NAMALWA (cell line): ENCODE measurements around the gene ATG9A.

Experiments
- DNase-seq: peaks from one replicate; pipeline ENCODE4 v3.0.0-alpha.2; 2015; ENCODE audit warnings: low spot score

The ATG9A gene

DNA sequence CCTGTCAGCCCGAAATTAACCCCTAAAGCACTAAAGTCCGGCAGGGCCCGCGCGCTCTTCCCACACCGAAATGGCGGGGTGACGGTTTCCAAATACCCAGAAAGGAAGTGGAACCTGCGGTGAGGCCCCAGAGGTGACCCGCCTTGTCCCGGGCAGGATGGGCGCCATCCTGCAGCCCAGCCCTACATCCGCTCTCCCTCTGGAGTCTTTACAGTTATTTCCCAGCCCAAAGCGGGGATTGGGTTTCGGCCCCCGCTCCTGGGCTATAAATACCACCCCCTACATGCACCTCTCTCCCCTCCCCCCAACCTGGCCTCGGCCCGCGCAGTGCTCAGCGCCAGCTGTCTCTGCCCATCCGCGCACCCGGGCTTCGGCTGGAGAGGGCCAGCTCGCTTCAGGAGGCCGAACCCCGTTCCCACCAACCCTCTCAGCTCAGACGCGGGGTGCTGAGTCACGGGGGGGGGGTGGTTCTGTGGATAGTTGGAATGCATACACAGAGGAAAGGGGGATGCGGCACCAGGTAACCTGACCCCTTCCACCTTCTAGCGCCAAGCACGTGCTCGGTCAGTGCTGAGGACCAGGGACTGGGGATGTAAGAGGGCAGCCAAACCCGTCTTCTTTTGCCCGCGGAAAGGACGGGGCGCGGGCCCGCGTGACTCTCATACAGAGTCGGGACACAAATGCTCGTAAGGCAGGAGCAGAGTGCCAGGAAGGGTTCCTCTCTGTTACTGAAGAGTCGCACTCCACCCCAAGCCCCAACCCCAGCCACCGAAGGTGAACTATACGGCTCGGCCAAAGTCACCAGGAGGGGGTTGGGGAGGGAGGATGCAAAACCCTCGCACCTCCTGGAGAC is 23.7 kb upstream of the ATG9A start, which contains the start of gene TUBA4B:
Gene TUBA4B (plus strand): TSS at position 344 of the 853 bp plus-strand sequence. CDS start 165 bp downstream, at position 509.
- DNase-seq, result peak; percentile 52

DNA sequence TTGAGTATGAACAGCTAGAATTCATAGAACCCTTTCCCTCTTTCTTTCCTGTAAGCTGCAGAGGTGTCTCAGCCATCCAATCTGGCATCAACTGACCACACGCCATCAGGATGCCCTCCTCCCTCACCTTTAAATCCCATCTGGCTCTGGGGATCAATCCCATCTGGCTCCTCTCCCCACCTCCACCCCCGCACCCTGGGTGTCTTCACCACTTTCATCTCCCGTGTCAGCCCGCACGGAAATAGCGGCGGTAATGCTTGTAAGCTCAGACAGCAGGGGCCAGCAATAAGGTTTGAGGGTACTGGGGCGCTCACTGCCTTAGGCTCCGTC is 23.1 kb upstream of the ATG9A start:
- DNase-seq, result no peak

DNA sequence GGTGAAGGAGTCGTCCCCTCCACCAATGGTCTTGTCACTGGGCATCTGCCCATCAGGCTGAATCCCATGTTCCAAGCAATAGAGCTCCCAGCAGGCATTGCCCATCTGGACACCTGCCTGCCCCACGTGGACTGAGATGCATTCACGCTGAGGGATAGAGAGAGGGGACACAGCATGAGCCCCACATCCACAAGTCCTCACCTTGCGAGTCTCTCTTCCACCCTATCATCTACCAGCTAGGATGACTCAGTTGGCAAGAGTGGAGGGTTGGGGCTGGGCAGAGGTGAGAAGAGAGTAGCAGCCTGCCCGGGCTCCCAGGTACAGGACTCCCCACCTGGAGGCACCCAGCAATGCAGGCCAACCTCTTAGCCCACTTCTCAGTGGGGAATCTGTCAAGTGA is 22.6 kb upstream of the ATG9A start:
- peak; percentile 19 for DNase-seq

DNA sequence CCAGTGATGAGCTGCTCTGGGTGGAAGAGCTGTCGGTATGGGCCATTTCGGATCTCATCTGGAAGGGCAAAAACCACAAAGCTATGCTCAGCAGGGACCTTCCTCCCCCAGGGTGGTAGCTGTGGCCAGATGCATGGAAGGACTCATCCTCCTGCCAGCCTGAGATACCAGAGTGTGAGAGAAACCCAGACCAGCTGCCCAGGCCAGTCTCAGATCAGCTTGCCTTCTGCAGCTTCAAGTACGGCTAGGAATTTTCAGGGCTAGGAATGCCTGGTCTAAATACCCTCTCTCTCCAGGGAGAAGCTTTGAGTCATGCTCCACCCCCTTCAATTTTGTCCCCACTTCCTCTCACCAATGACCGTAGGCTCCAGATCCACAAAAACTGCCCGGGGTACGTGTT is 22.2 kb upstream of the ATG9A start:
- DNase-seq, result no peak

DNA sequence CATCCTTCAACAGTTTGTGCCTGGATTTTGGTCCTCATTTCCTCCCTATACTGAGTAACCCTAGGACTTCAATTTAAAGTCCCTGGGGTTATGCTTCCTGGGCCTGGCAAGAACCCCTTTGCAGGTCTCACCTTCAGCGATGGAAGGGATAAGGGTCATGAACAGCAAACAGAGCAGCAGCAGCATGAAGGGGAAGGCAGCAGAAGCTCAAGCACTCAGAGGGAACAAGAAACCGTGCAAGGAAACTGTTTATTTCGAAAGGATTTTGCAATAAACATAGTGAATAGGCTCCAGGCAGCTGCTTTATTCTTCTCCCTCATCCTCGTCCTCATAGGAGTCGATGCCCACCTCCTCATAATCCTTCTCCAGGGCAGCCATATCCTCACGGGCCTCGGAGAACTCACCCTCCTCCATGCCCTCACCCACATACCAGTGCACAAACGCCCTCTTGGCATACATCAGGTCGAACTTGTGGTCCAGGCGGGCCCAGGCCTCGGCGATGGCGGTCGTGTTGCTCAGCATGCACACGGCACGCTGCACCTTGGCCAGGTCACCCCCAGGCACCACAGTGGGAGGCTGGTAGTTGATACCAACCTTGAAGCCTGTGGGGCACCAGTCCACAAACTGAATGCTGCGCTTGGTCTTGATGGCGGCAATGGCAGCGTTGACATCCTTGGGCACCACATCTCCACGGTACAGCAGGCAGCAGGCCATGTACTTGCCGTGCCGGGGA is 20.8 kb upstream of the ATG9A start:
- DNase-seq, result peak; percentile 38

DNA sequence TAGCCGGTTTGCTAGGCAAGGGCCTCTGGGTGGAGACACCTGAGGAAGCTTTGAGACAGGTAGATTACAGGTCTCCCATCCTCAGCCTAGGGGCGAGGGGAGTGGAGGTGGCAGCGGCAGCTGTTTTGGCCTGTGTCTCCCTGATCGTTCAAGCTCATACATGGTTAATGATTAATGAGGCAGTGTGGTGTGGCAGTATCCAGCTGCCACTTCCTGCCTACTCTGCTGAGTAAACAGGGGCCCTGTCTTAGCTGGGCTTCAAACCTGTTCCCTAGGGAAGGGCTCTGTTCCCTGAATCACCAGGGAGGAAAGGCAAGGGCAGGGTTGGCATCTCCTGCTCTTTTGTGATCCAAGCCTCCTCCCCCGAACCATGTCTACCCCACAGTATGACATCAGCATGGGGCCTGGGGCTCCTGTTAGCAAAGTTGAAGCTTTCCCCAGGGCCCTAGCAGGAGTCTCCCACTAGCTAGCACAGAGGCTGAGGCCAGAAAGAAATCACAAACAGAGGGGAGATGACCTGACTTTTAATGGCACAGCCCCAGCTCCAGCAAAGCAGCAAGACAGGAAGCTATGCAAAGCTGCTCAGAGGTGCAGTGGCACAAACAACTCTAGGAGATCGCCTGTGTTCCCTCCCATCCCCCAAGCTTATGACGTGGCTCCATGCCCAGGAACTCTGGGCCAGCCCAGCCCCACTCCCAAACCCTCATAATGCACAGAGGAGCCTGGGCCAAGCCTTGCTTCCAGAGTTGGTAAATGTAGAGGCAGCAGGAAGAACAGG is 20.0 kb upstream of the ATG9A start:
- DNase-seq, result peak; percentile 81

DNA sequence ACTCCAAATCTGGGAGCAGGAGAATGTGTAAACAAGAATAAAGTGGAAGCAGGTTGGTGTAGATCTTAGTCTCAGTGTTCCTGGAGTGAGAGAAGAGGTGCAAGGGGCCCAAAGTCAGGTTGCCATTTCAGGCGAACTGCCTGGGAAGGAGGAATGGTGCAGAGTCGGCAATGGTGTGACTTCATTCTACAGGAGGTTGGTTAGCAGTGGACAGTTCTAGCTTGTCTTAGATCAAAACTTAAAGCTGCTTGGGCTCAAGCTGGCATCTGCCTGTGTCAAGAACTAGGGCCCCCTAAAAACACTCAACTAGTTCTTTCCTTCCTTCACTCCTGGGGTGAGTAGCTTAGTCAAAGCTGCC is 19.4 kb upstream of the ATG9A start:
- DNase-seq, result no peak

DNA sequence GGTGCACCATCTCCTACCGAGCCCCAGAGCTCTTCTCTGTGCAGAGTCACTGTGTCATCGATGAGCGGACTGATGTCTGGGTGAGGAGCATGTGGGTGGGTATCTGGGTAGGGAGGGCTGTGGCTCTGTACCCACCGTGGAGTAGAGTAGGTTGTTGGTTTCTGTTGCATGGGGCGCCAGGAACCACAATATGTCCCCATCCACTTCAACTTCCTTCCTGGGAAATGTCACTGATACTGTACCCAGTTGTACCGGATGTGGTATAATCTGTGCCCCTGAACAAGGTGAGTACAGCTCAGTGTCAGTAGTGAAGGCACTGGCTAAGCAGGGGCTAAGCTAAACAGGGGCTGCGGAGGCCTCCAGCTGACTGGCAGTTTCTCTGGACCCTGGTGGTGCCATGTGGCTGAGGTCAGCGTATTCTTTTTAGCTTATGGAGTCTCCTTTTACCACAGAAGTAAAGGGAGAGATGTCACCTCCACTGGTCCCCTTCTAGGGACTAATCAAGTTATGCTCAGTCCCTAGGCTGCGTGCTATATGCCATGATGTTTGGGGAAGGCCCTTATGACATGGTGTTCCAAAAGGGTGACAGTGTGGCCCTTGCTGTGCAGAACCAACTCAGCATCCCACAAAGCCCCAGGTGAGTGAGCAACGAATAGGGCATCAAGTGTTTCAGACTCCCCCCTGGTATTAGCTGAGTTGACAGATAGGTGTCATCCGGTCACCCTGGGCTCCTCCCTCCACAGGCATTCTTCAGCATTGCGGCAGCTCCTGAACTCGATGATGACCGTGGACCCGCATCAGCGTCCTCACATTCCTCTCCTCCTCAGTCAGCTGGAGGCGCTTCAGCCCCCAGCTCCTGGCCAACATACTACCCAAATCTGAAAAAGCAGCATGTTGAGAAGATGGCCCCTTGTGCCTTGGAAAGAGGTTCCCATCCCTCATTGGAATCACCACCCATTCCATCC is 18.5 kb upstream of the ATG9A start:
- no peak for DNase-seq

DNA sequence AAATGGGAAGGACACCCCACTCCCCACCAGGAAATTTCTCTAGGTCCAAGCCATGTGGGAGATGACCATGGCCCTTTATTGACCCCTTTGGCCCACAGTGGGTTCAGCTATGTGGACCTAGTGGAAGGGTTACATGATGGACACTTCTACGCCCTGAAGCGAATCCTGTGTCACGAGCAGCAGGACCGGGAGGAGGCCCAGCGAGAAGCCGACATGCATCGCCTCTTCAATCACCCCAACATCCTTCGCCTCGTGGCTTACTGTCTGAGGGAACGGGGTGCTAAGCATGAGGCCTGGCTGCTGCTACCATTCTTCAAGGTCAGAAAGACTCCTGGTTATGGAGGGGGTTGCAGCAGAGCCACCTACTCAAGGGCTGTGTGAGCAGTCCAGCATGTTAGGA is 17.1 kb upstream of the ATG9A start:
- DNase-seq, result no peak

DNA sequence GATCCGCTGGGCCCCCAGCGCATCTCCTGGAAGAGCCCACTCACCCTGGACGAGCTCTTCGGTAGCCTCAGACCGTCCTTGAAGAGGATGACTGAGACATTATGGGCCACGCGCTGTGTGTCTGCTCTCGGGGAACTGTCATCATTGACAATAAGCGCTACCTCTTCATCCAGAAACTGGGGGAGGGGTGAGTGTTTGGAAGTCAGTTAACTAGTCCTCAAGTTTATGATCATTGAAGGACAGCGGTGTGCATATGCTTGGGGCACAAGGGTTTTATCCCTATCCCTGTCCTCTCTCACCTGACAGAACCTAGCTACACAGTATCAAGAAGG is 16.4 kb upstream of the ATG9A start:
- DNase-seq, result no peak

DNA sequence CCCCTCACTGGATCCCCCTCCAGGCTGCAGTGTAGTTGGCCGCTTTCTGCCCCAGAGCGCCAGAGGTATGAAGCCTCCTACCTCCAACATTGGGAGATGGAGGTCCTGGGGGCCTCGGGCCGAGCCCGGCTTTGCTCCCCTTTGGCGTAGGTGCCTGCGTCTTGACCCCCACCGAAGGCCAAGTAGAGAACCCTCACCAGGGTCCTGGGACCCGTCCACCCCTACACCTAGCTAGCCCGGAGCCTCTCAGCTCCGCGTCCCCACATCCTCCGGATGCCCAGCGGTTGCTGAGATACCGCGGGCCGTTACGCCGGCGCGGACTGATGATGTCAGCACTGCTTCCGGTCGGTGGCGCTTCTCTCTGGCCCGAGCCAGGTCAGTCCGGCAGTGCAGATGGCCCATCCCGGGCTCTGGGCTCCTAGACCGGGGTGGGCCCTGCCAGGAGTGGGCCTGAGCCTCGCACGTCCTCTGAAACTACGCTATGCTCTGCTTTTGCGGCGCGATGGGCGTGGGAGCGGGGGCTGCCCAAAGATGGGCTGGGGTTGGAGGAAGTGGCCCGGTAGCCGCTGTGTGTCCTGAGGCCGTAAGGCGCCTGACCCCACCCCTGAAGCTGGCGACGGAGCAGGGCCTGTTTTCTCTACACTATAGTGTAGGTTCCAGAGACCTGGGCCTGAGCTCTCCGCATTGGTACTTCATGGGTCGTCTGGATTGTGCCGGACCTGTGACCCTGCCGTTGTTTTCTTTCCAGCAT is 15.9 kb upstream of the ATG9A start, which contains the start of the genes GLB1L and STK16:
Gene GLB1L (minus strand): TSS at position 297 of the 751 bp plus-strand sequence. CDS start 1,871 bp downstream, outside the sequence.
Gene STK16 (plus strand): TSS at position 332 of the 751 bp plus-strand sequence. CDS start 521 bp downstream, outside the sequence.
- peak; percentile 91 for DNase-seq

DNA sequence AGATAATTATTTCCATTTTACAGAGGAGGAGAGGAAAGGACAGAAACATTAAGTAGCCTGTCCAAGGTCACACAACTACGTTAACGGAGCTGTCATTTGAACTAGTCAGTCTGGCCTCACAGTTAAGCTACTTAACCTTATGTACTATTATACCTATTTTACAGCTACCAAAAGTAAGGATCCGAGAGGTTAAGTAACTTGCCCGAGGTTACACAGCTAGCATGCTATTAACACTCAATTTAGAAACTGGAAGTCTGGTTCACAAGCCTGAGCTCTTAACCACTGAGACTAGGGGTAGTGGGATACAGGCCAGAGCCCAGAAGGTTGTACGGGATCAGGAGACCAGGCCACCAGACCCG is 15.3 kb upstream of the ATG9A start:
- DNase-seq, result no peak

DNA sequence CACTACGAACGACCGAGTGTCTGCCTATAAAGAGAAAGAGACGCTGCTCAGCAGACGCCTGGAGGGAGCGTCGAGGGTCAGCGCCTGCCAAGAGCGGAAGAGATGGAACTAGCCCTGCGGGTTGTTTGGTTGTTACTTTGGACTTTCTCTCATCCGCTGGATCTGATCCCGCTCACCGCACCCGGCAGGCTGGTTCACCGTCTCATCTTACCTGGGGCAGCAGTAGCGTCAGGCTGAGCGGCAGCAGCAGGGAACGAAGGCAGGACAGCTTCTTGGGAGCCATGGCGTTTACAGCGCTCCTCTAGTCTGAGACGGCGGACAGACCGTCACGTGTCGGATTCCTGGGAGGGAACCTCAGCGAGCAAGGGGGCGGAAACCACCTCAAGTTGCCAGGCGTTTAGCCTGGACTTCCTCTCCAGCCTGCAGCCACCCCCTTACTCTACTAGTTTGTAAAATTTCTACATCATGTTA is 13.9 kb upstream of the ATG9A start:
- DNase-seq, result no peak

DNA sequence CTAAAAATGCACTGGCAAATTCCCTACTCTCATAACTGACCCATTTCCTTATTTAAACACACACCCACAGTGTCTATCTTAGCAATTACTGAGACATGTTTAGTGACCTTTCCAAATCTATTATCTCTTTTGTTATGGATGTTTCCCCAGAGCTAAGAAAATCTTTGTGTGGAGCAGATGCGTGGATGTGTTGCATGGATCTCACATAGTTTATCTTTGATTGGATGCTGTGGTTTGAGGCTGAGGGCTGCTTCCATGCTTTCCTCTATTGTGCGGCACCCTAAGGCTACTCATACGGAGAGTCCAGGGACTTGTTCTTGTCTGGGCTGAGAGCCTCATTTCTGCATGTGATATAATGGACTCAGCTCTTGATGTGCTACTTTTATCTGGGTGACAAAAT is 4.9 kb upstream of the ATG9A start:
- DNase-seq, result no peak

DNA sequence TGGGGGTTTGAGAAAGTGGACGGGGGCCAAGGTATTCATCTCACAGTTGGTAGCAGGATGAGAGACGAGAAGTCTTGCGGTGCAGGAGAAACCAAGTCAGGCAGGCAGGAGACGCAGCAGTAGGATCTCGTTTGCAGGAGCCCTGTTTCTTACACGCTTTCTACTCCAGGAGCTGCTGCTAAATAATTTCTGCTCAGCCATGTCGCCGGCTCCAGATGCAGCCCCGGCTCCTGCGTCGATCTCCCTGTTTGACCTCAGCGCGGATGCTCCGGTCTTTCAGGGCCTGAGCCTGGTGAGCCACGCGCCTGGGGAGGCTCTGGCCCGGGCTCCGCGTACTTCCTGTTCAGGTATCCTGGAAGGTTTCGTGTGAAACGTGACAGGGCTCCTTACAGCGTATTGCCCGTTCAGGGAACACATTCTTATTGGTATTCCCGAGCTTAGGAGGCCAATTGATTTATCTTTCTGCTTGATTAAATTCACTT is 664 bp upstream of the ATG9A start:
- DNase-seq, result peak; percentile 65

DNA sequence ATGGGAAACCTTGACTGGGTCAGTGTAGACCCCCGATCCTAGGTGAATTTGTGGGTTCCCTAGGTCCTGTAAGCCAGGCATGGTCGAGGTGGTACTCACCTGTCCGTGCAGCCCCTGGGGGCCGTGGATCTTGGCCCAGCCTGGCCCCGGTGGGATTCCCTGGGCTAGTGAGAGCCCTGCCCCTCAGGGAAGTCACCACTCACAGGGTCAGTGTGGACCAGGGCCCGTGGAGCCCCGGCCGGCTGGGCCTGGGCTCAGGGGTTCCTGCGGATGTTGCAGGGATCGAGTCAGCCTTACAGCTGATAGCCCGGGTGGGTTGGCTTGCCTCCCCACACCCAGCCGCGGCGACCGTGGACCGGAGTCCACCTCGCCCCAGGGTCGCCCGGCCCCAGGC is 528 bp downstream of the ATG9A start:
- no peak for DNase-seq

DNA sequence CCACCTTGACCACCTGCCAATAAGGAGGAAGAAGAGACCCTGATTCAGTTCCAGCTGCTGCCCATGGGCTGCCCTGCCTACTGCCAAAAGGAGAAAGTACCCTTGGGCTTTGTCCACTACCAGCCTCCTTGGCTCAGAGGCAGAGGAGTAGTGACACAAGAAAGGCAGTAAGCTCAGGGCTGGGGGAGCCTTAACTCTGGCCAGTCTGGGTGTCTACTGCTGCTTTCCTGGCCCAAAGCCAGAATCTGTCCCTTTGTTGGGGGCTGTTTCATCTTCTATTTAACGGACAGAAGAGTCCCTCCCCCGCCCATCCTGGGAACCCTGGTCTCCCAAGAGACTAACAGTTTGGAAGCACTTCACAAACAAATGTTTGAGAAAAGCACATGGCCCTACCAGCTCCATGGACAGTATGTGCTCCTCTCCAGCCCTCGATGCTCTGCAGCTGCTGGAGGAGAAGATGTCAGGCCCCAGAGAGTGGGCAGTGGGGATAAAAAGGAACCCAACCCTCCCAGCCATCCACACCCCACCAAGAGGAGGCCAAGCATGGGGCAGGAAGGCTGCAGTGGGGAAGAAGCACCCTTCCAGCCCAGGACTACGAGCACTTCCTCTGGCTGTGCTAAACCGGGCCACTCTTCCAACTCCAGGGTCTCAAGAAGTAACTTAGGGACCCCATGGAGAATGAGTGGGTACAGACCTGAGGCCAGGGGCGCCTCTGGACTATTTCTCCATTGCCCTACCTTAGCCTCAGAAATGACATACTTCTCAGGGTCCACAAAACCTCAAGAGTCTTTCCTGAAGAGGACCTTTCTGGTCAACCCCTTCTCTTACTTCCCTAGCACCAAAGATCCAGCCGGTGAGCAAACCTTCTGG is 1.2 kb downstream of the ATG9A start:
- peak; percentile 34 for DNase-seq

DNA sequence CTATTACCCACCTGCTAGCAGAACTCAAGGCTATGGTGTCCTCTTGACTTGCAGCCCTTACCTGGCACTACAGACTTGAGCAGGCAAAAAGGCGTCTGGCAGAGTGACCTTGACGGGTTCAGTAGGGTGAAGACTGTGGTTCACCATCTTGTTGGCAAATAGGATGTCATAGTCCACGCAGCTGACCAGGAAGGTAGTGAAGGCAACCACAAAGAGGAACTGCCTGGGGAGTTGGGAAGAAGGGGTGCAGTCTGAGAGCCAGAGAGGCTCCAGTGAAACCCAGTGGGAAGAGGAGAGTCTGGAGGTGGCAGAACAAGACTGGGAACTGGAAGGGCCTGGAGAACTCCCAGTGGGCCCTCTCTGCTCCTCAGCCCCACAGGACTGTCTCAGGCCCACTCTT is 4.1 kb downstream of the ATG9A start:
- DNase-seq, result no peak

DNA sequence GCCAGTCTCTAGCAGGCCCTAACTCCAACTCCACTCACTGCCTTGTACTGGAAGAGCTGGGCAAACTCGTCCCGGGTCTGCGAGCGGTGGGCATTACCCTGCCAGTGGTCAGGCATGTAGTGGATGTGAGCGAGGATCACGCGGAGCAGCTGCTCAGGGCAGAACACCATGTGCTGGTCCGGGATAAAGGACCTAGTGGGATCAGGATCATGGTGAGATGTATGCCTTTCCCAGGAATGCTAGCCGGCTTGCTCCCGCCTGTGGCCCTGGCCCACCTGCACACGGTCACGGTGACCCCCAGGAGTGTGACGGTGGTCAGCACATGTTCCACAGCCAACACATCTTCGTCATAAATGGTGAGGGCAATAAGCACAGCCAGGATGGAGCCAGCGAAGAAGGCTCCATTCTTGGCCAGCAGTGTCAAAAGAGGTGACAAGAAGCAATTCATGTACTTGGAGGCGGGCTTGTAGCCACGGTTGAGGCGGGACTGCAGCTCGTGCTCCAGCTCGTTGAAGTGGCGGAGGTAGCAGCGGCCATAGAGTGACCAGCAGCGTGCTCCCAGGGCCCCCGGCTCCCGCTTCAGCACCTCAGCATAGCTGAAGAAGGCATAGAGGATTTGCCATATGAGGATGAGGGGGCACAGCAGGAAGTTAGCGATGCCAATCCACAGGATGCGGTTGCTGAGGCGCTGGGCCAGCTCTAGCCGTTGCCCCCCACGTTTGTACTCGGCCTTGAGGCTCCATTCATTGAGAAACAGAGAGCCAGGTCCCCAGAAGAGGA is 5.4 kb downstream of the ATG9A start:
- no peak for DNase-seq
